Measurements from ENCODE around the gene SUPT7L.

The SUPT7L gene

GRCh38 chr2:27671235-27671634 lies 7.8 kb upstream of the SUPT7L start:
- intact Hi-C loops (cut with micrococcal nuclease) = no loop called here
- peaks cover 14% of the 10 kb centered on the region for H3K4me1 Mint-ChIP-seq (ENCODE audit: low read depth)
- H3K27me3 Mint-ChIP-seq = no peaks in the 10 kb centered on the region
- H3K4me3 Mint-ChIP-seq = no peak overlapping the region
- H3K36me3 Mint-ChIP-seq (ENCODE audit: low read depth) = peaks cover 97% of the 10 kb centered on the region
- H3K9me3 Mint-ChIP-seq = no peaks in the 10 kb centered on the region
- no peak overlapping the region for H3K27ac Mint-ChIP-seq

DNA sequence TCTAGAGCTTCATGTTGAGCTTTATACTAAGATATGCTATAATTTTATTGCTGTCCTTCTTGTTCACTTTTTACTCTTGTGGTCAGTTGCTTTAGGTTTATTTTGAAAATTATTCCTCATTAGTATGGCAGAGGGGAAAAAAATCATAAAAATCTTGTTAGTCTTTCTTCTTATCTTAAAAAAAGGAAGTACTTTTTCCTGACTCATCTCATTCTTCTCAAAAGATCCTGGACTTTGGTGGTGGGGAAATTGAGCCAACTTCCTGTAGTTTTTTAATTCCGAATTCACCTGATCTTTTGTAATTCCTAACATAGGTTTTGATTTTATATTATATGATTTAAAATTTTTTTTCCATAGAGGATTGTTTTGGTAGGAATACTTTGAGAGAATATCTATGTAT lies 4.0 kb upstream of the SUPT7L start:
- Mint-ChIP-seq H3K27ac (peak overlapping the region; percentile 61), H3K27me3 (no peaks in the 10 kb centered on the region), H3K9me3 (no peaks in the 10 kb centered on the region), H3K4me1 (ENCODE audit: low read depth) (peaks cover 35% of the 10 kb centered on the region), H3K36me3 (ENCODE audit: low read depth) (peaks cover 87% of the 10 kb centered on the region), H3K4me3 (no peak overlapping the region)
- intact Hi-C loops (cut with micrococcal nuclease) = no loop called here

GRCh38 chr2:27664622-27665363 lies 1.4 kb upstream of the SUPT7L start:
- H3K27ac Mint-ChIP-seq = peak overlapping the region; percentile 93
- no peaks in the 10 kb centered on the region for H3K27me3 Mint-ChIP-seq
- H3K36me3 Mint-ChIP-seq (ENCODE audit: low read depth) = peaks cover 85% of the 10 kb centered on the region
- peaks cover 38% of the 10 kb centered on the region for H3K4me1 Mint-ChIP-seq (ENCODE audit: low read depth)
- H3K9me3 Mint-ChIP-seq = no peaks in the 10 kb centered on the region
- H3K4me3 Mint-ChIP-seq = peak overlapping the region; percentile 90
- intact Hi-C loops (cut with micrococcal nuclease) = no loop called here

- intact Hi-C loops (cut with micrococcal nuclease) = no loop called here
- no peaks in the 10 kb centered on the region for H3K27me3 Mint-ChIP-seq
- H3K36me3 Mint-ChIP-seq (ENCODE audit: low read depth) = peaks cover 85% of the 10 kb centered on the region
- peaks cover 38% of the 10 kb centered on the region for H3K4me1 Mint-ChIP-seq (ENCODE audit: low read depth)
- peak overlapping the region; percentile 93 for H3K27ac Mint-ChIP-seq
- peak overlapping the region; percentile 90 for H3K4me3 Mint-ChIP-seq
- no peaks in the 10 kb centered on the region for H3K9me3 Mint-ChIP-seq
Observed at GRCh38 chr2:27664154-27664574, 750 bp upstream of the SUPT7L start.

DNA sequence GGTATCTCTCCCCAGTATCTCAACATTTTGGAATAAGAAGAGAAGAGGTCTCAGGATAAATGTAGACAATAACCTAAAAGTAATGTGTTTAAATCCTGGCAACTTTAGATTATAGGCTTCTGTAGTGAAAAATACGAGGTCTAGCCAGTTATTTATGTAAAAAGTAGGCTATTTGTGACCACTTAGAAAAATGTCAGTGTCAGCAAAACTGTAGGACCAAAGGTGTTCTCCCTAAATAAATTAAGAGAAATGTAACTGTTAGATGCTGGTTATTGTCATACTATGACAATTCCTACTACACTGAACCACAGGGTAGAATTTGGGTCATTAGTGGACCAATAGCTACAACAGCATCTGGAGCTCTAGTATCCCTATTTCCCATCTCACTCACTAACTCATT lies 2.0 kb downstream of the SUPT7L start:
- H3K4me1 Mint-ChIP-seq (ENCODE audit: low read depth) = peaks cover 30% of the 10 kb centered on the region
- H3K27ac Mint-ChIP-seq = no peak overlapping the region
- H3K36me3 Mint-ChIP-seq (ENCODE audit: low read depth) = peaks cover 69% of the 10 kb centered on the region
- intact Hi-C loops (cut with micrococcal nuclease) = no loop called here
- H3K4me3 Mint-ChIP-seq = no peak overlapping the region
- H3K27me3 Mint-ChIP-seq = no peaks in the 10 kb centered on the region
- H3K9me3 Mint-ChIP-seq = no peaks in the 10 kb centered on the region

- Mint-ChIP-seq H3K9me3 (no peaks in the 10 kb centered on the region), H3K36me3 (ENCODE audit: low read depth) (peaks cover 79% of the 10 kb centered on the region), H3K27ac (no peak overlapping the region), H3K4me1 (ENCODE audit: low read depth) (no peaks in the 10 kb centered on the region), H3K4me3 (no peak overlapping the region), H3K27me3 (no peaks in the 10 kb centered on the region)
- intact Hi-C loops (cut with micrococcal nuclease) = no loop called here
Observed at GRCh38 chr2:27655155-27655951, 8.1 kb downstream of the SUPT7L start.

GRCh38 chr2:27653397-27653796 lies 10.0 kb downstream of the SUPT7L start:
- Mint-ChIP-seq H3K4me1 (ENCODE audit: low read depth) (no peaks in the 10 kb centered on the region), H3K9me3 (no peaks in the 10 kb centered on the region), H3K27me3 (no peaks in the 10 kb centered on the region), H3K4me3 (no peak overlapping the region), H3K27ac (no peak overlapping the region), H3K36me3 (ENCODE audit: low read depth) (peaks cover 87% of the 10 kb centered on the region)
- intact Hi-C loops (cut with micrococcal nuclease) = no loop called here

DNA sequence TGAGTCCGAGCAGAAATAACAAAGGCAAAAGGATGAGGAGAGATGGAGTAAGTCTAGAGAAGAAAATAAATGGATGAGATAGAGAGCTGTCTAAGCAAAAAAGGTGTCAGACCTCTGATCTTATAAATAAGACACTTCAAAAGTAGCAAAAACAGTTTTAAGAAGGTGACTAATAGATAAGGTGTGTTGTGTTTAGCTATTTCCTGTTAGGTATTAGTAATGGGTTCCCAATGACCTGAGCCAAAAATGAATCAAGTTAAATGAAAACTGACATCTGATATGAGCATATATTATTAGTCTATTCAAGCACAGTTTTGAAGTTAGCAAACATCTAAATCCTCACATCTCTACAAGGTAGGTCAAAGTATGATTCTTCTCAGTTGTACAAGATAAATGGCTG lies 10.6 kb downstream of the SUPT7L start:
- intact Hi-C loops (cut with micrococcal nuclease) = no loop called here
- no peaks in the 10 kb centered on the region for H3K4me1 Mint-ChIP-seq (ENCODE audit: low read depth)
- no peak overlapping the region for H3K4me3 Mint-ChIP-seq
- no peaks in the 10 kb centered on the region for H3K27me3 Mint-ChIP-seq
- peaks cover 93% of the 10 kb centered on the region for H3K36me3 Mint-ChIP-seq (ENCODE audit: low read depth)
- no peak overlapping the region for H3K27ac Mint-ChIP-seq
- no peaks in the 10 kb centered on the region for H3K9me3 Mint-ChIP-seq

DNA sequence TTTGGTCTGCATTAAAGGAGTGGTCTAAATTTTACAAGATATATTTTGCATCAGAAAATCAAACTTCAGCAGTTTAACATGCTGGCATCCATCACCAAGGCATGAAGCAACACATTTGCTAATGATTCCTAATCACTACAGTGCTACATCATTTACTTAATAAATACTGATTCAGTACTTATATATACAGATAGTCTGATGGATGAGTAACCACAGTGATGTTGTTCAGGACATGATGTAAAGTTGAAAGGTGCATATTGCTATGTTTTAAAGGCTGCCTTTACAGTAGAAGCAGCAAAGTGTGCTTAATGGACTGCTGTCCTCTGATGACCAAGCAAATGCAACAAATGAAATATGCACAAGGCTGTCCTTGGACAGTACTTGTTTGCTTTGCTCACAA lies 11.1 kb downstream of the SUPT7L start:
- no peak overlapping the region for H3K4me3 Mint-ChIP-seq

GRCh38 chr2:27651056-27651455 lies 12.4 kb downstream of the SUPT7L start:
- no peak overlapping the region for H3K4me3 Mint-ChIP-seq
- H3K4me1 Mint-ChIP-seq (ENCODE audit: low read depth) = no peaks in the 10 kb centered on the region
- H3K9me3 Mint-ChIP-seq = no peaks in the 10 kb centered on the region
- intact Hi-C loops (cut with micrococcal nuclease) = no loop called here
- no peak overlapping the region for H3K27ac Mint-ChIP-seq
- H3K36me3 Mint-ChIP-seq (ENCODE audit: low read depth) = peaks cover 94% of the 10 kb centered on the region
- H3K27me3 Mint-ChIP-seq = no peaks in the 10 kb centered on the region

More for the DNA sequence above, 11.1 kb downstream of the SUPT7L start:
- no peaks in the 10 kb centered on the region for H3K9me3 Mint-ChIP-seq
- no peaks in the 10 kb centered on the region for H3K27me3 Mint-ChIP-seq
- no peak overlapping the region for H3K27ac Mint-ChIP-seq
- peaks cover 96% of the 10 kb centered on the region for H3K36me3 Mint-ChIP-seq (ENCODE audit: low read depth)
- H3K4me1 Mint-ChIP-seq (ENCODE audit: low read depth) = no peaks in the 10 kb centered on the region
- intact Hi-C loops (cut with micrococcal nuclease) = no loop called here

GRCh38 chr2:27647737-27648136 lies 15.7 kb downstream of the SUPT7L start:
- H3K27me3 Mint-ChIP-seq = no peaks in the 10 kb centered on the region

DNA sequence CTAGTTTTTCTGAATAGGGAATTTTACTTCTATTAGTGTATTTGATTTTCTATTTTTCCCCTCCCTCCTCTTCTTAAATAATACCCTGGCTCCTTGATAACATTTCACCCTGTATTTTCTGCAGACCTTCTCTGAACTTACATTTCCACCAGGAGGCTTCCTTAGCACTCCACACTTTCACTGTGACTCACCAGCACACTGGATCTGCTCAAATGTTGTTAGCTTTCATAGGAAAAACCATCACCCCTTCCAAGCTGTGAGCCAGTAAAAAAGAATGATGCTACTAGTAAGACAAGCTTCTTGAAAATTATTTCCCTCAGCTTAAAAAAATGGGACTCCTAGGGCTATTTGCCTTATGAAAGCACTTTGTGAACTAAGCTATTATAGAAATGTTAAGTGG lies 16.1 kb downstream of the SUPT7L start:
- intact Hi-C loops (cut with micrococcal nuclease) = no loop called here
- peaks cover 88% of the 10 kb centered on the region for H3K36me3 Mint-ChIP-seq (ENCODE audit: low read depth)
- H3K27ac Mint-ChIP-seq = no peak overlapping the region
- H3K4me3 Mint-ChIP-seq = no peak overlapping the region
- no peaks in the 10 kb centered on the region for H3K4me1 Mint-ChIP-seq (ENCODE audit: low read depth)
- H3K9me3 Mint-ChIP-seq = no peaks in the 10 kb centered on the region
- H3K27me3 Mint-ChIP-seq = no peaks in the 10 kb centered on the region

More at GRCh38 chr2:27647737-27648136, 15.7 kb downstream of the SUPT7L start:
- peaks cover 88% of the 10 kb centered on the region for H3K36me3 Mint-ChIP-seq (ENCODE audit: low read depth)
- H3K9me3 Mint-ChIP-seq = no peaks in the 10 kb centered on the region
- no peak overlapping the region for H3K27ac Mint-ChIP-seq
- intact Hi-C loops (cut with micrococcal nuclease) = no loop called here
- no peak overlapping the region for H3K4me3 Mint-ChIP-seq
- no peaks in the 10 kb centered on the region for H3K4me1 Mint-ChIP-seq (ENCODE audit: low read depth)

DNA sequence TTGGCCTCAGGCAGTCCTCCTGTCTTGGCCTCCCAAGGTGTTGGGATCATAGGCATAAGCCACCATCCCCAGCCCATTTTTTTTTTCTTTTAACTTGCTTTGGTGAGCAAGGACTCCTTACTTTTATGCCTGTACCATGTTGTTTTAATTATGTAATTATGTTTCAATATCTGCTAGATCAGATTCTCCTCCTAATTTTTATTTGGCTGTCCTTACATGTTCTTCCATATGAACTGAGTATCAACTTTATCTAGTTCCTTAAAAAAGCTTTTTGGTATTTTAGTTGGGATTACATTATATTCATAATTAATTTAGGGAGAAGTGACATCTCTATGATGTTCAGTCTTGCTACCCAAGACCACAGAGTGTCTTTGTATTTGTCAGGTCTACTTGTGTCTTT lies 18.2 kb downstream of the SUPT7L start:
- intact Hi-C loops (cut with micrococcal nuclease) = no loop called here
- peaks cover 88% of the 10 kb centered on the region for H3K36me3 Mint-ChIP-seq (ENCODE audit: low read depth)
- H3K9me3 Mint-ChIP-seq = no peaks in the 10 kb centered on the region
- H3K4me1 Mint-ChIP-seq (ENCODE audit: low read depth) = no peaks in the 10 kb centered on the region
- H3K27ac Mint-ChIP-seq = no peak overlapping the region
- H3K4me3 Mint-ChIP-seq = no peak overlapping the region
- H3K27me3 Mint-ChIP-seq = no peaks in the 10 kb centered on the region

DNA sequence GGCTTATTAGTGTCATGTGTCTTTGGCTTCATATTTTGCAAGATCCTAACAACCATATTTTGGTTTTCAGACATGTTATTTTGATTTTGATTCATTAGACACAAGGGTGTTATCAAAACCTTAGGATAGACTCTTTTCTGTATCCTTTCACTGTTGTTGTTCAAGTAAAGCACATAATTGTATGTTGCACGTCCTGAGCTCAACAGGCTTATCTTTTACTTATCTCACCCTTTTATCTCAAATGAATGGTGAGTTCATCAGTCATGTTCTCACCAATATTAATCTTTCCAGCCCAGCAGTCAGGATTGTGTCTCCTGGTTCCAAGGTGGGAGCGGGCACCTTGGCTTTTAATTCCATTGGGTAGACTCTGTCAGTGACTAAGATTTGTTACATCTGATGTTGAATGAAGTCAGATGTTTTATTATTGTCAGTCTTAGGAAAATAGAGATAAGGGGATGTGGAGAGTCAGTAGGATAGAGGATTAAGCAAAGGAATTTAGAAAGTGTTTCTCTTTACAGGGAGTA lies 22.6 kb downstream of the SUPT7L start:
- H3K36me3 Mint-ChIP-seq (ENCODE audit: low read depth) = peaks cover 82% of the 10 kb centered on the region
- intact Hi-C loops (cut with micrococcal nuclease) = no loop called here

More for the DNA sequence above, 22.6 kb downstream of the SUPT7L start:
- no peak overlapping the region for H3K4me3 Mint-ChIP-seq
- no peaks in the 10 kb centered on the region for H3K9me3 Mint-ChIP-seq
- H3K27ac Mint-ChIP-seq = no peak overlapping the region
- no peaks in the 10 kb centered on the region for H3K27me3 Mint-ChIP-seq
- H3K4me1 Mint-ChIP-seq (ENCODE audit: low read depth) = no peaks in the 10 kb centered on the region

Measured in dendritic cell treated with granulocyte-macrophage colony-stimulating factor and Interleukin-4, amounts not matched to agents 40 ng/mL and 50 ng/mL, for 4 days (primary cell).